ENCODE measurements around the gene IQSEC3.

IQSEC3 gene

DNA sequence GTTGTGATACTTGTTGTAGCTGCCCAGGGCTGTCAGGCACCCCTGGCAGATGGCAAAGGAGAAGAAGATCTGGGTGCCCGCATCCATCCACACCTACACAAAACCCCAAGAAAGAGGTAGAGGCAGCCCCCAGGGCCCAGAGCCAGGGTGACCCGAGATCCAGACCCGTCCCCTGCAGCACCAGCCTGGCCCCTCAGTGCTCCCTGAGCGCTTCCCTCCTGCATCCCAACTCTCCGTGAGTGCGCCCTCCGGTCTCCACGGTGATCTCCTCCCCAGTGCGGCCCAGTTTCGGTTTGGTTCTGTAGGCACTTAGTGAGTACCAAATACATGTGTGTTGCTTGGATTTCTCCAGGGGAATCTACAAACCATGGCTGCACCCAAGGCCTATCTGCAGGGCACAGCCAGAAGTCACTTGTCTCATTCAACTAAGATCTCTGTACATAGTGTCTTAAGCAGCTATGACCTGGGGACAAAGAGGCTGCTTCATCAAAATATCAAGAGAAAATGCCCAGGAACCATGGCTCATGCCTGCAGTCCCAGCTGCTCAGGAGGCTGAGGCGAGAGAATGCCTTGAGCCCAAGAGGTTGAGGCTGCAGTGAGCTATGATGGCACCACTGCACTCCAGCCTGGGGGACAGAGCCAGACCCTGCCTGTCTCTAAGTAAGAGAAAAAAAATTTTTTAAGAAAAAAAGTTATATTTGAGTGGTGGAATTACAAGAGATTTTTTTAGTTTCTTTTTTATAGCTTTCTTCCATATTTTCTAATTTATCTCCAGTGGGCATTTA lies 131.5 kb downstream of the IQSEC3 start:
- DNase-seq (ENCODE audit: low read depth): no peak

DNA sequence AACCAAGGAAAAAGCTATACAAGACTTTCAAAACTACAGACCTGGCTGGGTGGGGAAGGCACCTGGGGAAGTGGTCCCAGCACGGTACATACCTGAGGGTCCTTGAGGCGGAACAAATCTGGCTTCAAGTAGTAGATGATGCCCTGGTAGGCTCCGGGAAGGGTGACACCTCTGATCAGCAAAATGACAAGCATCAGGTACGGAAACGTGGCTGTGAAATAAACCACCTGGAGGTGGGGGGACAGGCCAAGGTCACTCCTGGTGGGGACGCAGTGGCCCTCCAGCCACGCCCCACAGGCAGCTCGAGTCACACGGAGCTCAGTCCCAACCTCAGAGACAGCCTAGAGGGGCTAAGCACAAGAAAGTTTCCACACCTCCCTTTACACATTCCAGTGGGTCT lies 132.1 kb downstream of the IQSEC3 start:
- DNase-seq (ENCODE audit: low read depth): no peak

DNA sequence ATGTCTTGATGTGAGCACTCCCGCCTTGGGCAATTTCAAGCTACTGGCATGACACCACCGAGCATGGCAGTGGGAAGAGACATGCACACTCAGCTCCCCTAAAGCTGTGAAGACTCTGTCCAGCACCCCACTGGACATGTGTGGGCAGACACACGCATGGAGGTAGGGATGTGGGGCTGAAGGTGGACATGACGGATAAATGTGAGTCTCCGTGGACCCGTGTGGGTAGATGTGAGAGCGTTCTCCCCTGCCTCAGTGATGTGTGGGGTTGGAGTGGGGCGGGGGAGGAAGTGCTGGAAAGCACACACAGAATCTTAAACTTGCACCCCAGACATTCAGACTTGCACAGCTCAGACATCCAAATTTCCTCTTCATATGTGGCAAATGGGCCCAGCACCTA lies 134.8 kb downstream of the IQSEC3 start:
- no peak for DNase-seq (ENCODE audit: low read depth)

DNA sequence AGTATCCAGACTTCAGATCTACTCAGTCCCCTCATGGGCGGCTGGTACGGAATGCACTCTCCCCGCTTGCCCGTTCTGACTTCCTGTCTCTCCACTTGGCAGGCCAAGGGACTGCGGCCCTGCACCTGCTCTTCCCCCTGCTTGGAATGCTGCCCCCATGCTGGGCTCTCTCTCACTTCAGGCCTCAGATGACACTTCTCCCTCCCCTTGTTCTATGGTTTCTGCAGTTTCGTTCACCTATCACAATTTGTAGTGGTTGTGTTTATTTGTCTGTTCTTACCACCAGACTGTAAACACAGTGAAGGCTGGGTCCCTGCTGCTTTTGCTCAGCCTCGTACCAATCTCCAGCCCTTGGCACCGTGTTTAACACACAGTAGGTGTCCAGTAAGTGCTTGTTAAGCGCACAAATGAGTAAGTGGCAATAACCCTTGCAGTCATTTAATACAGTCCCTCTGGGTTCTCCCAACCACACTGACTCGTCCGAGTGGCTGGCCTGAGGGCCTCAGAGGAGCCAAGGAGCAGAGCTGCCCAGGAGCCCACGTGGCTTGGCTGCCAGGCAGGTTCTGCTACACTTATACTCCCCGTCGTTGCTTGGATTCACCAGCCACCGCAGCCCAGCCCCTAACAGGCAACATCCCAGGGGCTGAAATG lies 135.6 kb downstream of the IQSEC3 start:
- DNase-seq (ENCODE audit: low read depth): no peak

DNA sequence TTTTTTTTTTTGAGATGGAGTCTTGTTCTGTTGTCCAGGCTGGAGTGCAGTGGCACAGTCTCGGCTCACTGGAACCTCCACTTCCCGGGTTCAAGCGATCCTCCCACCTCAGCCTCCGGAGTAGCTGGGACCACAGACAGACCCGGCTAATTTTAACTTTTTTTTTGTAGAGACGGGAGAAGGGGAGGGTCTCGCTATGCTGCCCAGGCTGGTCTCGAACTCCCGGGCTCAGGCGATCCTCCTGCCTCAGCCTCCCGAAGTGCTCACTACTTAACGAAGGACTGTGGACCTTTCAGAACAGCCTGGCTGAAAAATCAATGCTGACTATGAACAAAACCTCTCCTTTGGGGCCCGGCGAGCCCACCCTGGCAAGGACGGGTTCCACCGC lies 136.5 kb downstream of the IQSEC3 start:
- DNase-seq (ENCODE audit: low read depth): no peak

DNA sequence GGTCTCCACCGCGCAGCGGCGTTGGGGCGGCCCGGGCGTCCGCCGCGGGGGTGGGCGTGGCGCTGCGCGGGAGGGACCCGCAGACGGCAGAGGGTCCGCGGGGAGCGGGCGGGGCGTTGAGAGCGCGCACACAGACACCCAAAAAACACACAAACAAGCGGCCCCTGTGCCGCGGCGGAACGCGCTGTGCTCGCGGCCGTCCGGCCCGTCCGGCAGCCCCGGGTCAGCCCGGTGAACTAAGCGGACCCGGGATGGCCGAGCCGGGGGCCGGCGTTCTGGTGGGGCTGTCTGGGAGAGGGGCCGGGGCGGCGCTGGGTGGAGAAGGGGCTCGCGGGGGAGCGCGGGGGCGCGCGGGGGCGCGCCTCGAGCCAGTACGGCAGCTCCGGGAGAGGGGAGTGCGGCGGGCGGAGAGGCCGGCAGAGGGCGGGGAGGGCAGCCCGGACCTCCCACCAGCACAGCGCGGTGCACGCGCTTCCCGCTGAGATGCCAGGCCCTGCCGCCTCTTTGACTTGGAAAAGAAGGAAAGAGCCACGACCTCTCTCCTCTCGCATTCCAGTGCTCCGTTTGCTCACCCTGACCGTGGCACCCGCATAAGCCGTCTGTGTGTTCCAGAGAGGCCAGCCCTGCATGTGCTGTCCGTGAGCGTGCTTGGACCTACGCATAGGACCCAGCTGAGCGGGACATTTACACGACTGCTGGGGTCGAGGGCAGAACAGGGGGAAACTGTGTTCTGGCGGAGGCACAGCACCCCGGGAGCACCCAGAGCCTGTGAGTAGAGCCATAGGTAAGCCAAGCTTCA lies 137.1 kb downstream of the IQSEC3 start:
- DNase-seq (ENCODE audit: low read depth): no peak

DNA sequence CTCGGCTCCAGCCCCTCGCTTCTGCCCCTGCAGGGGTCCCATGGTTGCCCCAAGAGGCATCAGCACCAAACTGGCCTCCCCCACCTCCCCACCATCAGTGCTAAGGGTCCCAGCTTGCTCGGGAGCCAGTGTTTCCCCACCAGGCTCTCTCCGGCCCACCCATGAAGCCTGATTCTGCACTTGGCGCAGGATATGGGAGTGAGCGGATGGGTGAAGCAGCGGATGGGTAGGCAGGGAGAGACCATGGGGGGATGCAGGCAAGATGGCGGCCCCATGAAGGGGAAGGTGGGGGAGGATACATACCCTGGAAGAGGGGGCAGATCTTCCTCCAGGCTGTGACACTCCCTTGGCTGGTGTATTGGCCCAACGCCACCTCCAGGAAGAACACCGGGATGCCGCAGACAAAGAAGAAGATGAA lies 137.7 kb downstream of the IQSEC3 start:
- no peak for DNase-seq (ENCODE audit: low read depth)

DNA sequence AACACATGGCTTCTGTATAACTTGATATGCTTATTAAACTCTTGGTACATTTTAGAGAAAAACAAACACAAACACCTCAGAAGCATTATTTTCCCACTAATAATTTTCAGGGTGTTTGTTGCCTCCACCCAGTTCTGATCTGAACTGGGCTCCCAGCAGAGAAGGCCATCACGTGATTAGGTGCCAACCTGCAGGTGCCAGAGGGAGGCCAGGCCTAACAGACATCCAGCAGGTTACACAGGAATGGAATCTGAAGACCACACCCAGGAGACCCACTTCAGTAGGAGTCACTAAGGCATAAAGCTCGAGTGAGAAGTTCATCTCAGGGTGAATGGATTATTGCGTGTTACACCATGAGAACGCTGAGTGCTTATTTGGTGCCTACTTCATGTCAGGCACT lies 138.5 kb downstream of the IQSEC3 start:
- DNase-seq (ENCODE audit: low read depth): no peak

DNA sequence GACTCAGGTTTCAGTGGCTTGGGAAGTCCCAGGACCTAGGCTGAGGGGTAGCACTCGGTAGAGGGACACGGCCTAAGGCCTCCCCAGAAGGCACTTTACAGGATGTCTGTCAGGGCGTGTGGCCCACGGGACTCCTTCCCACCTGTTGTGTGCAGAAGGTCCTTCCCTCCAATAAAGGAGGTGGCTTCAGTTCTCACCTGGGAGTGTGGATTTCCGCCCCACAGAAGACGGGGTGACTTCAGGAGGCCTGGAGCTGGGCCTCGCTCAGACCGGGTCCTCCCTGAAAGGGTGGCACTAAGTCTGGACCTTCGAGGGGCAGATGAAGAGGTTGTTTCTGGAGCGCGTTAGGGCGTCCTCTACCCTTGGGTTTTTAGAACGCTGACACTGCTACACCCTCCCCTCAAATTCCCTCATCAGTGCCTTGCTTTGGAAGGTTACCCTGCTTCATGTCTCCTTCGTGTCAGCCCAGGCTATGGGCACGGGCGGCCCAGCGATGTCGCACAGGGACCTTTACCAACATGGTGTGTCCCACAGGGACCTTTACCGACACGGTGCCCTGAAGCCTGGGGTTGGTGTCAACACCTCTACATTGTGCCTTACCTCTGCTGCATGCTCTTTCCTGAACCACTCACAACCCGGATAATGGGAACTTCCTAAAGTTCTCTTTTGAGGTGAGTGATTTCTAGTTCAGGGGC lies 140.3 kb downstream of the IQSEC3 start:
- no peak for DNase-seq (ENCODE audit: low read depth)

DNA sequence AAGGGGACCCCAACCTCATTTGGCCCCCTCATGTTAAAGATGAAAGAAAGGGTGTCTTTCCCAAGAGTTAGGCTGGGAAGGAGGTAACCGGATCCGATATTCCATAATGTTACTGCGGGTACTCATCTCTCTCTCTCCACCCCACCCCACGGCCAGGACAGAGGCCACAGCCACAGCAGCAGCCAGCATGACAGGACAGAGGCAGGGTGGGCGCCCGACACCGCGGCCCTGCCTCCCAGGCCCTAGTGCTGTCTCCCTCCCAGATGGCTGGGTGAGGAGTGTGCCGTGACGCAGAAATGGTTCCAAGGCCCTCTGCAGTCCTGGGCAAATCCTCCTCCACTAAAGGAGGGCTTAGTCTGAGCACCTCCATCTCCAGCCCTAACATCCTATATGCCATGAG lies 141.2 kb downstream of the IQSEC3 start:
- no peak for DNase-seq (ENCODE audit: low read depth)

DNA sequence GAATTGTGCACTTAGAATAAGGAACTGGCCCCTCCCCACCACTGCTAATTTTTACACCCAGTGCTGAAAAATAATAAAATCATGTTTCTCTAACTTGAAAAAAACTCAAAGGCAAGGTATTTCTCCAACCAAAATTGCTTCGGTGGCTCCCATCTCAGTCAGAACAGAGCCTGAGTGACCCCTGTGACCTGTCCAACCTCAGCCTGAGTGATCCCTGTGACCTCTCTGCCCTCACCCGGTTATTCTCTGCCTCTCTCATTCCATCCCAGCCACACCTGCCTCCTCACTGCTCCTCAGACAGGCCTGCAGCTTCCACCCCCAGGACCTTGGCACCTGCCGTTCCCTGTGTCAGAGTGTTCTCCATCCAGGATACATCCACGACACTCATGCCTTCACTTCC lies 142.2 kb downstream of the IQSEC3 start:
- no peak for DNase-seq (ENCODE audit: low read depth)

DNA sequence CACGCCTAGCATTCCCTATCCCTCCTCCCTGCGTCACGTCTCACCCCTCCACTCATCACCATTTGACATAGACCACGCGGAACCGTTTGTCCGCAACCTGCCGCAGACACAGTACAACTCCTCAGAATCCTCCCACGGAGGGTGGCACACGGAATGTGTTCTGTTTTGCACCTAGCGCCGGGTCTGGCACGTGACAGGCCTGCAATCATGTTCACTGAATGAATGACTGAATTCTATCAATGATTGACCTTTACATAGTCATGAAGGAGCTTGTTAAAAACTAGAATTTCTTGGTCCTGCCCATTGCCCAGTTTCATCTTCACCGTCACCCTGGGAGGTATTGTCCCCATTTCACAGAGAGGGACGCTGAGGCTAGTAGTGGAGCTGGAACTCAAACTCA lies 142.7 kb downstream of the IQSEC3 start:
- DNase-seq (ENCODE audit: low read depth): no peak

DNA sequence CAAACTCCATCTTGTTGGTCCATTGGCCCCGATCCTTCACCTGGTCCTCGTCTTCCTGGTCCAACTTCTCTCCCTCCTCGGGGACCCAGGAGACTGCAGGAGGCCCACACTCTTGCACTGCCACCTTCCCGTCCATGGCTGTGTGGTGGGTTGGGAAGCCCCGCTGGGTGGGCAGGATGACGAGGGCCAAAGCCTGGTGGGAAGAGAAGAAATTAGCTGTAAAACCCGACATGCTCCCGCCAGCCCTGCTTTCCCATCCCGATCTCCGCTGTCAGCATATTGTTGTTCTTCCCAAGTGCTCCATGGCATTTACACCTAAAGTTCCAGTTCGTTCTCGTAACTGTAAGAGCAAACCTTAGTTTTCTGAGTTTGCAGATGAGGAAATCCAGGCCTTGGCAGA lies 143.3 kb downstream of the IQSEC3 start:
- DNase-seq (ENCODE audit: low read depth): no peak

DNA sequence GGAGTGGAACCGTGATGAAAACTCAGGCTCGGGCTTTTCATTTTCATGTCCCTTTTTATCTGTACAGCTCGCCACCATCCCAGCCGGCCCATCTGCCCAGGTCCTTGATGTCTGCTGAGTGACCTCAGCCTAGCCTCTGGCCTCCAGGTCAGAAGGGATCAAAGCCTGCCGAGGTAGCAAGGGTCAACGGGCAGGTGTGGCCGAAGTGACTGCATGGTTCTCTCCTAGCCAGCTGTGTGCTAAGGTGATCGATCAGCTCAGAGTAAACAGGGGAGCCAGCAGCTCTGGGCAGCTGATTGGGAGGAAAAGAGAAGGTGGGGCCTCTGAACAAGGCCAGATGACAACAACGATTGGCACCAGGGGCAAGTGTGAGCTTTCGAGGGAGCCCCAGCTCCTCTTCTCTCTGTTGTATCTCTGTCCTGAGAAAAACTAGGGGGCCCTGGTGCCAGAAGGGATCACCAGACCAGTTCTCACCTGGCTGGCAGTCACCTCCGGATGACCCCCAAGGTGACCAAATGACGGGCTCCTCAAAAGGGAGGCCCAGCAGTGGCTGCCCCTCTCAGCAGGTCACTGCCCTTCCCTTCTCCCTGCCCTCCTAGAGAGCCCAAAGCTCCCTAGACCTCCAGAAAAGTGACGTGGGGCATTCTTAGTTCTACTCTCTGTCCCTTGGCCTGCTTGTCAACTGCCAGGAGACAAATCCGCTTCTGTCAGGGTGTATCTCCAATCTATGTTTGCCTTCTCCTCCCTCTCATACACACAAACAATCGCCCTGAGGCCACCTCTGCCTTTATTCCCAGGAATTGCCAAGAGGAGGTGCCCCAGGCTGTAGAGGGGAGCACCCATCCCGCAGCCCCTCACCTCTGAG lies 143.9 kb downstream of the IQSEC3 start:
- no peak for DNase-seq (ENCODE audit: low read depth)

DNA sequence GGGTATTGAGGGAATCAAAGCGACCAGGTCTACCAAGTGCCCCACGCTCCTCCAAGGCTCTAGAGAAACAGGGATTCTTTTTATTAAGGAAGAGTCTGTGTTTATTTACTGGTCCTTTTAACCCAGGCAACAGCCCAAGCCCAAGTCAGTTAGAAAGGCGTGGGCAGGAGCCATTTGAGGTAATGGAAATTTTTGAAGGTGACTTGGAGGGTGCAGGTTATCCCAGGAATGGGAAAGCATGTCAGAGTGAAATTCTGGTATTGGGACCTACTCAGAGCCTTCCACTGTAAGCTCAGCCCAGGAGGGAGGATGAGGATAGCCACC lies 144.5 kb downstream of the IQSEC3 start:
- no peak for DNase-seq (ENCODE audit: low read depth)

DNA sequence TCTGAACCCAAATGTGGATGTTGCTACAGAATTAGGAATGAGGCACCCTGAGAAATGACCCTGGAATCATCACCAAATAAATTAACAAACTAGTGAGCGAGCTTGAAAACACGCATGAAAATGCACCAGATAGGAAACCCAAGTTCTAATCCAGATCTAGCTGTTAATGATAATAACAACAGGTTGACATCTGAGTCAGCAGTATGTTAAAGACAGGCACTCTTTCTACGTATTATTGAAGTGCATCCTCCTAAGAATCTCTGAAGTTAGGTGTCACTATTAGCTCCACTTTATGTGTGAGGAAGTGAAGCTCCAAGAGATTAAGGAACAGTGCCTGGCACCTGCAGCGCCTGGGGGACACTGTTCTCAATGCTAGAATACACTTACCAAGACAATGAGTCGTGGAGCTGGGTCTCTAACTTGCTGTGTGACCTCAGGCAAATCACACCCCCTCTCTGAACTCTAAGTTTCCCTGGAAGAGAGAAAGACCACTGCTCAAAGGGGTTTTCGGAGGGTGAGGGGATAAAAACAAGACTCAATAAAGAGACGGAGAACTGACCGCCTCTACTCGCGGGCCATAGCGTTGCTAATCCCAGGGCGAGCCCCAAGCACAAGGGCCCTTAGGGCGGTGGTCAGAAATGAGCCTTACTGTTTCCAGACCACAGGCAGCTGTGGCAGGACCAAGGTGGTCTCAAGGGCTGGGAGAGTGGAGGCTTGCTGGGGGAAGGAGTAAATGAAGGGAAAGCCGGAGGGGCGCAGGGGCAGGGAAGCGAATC lies 145.3 kb downstream of the IQSEC3 start:
- DNase-seq (ENCODE audit: low read depth): no peak

DNA sequence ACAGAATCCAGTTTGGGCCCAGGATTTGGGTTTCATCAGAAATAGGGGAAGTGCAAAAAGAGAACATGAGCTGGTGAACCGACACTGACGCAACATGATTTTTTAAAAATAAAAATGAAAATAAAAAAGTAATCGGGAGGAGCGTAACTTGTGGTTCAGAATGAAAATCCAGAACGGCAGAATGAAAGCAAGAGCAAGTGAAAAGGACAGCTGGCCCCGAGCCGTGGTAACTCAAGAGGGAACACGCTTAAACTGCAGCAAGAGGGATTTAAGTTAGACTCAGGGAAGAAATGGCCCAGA lies 145.8 kb downstream of the IQSEC3 start:
- DNase-seq (ENCODE audit: low read depth): no peak

DNA sequence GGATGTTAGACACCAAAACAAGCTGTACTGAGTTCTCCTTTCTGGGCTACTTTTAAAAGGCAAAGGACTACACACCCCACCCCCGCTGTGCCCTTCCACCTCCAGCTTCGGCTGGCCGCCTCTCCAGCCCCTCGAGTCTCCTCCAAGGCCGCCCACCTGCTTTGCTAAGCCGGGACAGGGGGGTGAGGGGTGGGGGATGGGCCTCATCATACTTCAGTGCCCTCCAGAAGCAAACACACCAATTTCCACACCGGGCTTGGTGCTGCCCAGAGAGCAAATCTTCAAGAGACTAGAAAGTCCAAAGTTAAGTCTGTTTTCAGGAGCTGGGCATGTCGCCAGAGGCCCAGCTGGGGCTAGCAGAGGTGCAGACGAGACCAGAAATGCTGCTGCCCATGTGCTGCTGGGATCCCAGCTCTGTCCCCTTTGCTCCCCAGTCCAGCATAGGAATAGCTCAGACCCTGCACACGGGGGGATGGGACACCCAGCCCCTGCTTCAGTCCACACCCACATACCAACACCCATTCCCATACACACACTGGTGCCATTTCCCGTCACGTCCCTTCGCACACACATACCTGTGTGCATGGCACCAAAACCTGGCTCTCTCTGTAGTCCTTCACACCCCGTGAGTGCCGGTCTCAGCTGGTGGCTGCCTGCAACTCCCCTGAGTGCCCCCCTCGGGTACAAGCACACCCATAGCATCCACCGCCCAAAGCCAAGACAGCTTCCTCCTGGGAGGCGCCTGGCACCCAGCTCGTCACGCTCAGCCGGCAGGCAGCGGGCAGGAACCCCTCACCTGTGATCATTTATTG lies 146.4 kb downstream of the IQSEC3 start:
- no peak for DNase-seq (ENCODE audit: low read depth)

DNA sequence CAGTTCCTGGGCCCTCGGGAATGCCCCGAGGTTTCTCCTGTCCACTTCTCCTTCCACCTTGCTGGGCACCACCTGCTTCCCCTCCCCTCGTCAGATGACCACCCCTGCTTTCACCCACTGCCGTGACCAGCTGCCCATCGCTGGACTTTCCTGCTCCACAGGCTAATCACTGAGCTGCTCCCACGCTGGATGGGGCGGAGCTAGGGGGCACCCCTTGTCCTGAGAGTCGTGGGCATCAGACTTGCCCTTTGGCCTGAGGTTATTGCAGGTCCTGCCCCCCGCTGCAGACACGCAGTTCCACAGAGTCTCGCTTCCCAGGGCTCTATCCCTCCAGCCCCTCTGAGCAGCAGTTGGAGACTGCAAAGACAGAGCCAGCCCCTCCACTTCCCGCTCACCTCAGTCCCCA lies 147.0 kb downstream of the IQSEC3 start:
- DNase-seq (ENCODE audit: low read depth): no peak

All from stimulated activated CD8-positive, alpha-beta memory T cell treated with anti-CD3 and anti-CD28 coated beads, Interleukin-12 subunit alpha, Interleukin-12 subunit beta, amount 100 ng/mL, for 1 hour (primary cell).